ENCODE results near the gene ZFAND5.

- TF ChIP-seq POGZ (CRISPR knock-in tag; IDR thresholded peaks at IDR 0.05) (no peak), SIX4 (CRISPR knock-in tag; IDR thresholded peaks at IDR 0.05) (no peak), ZNF549 (CRISPR knock-in tag; IDR thresholded peaks at IDR 0.05) (no peak), ZNF547 (CRISPR knock-in tag; IDR thresholded peaks at IDR 0.05) (no peak), GTF2F1 (IDR thresholded peaks at IDR 0.05; ENCODE audit: low read length) (no peak), NFYC (CRISPR knock-in tag; IDR thresholded peaks at IDR 0.05) (no peak), EZH2 (conservative IDR thresholded peaks at IDR 0.05; ENCODE audit: low read depth, low read length) (no peak), GABPB1 (CRISPR knock-in tag; IDR thresholded peaks at IDR 0.05) (no peak), ZNF580 (CRISPR knock-in tag; IDR thresholded peaks at IDR 0.05; ENCODE audit: borderline replicate concordance, low read depth) (no peak), ELF1 (CRISPR knock-in tag; IDR thresholded peaks at IDR 0.05) (no peak), ZNF501 (CRISPR knock-in tag; IDR thresholded peaks at IDR 0.05) (no peak), POLR2AphosphoS5 (IDR thresholded peaks at IDR 0.05; ENCODE audit: low read depth, low read length) (no peak), ZNF24 (IDR thresholded peaks at IDR 0.05) (no peak), ZBTB1 (CRISPR knock-in tag; IDR thresholded peaks at IDR 0.05; ENCODE audit: borderline replicate concordance) (no peak)
Observed at GRCh38 chr9:72371151-72371550, 6.1 kb upstream of the ZFAND5 start.

All from HepG2 (cell line).